AG04449 (cell line): Measurements from ENCODE around the gene CRY2.

ENCODE experiments used
- CTCF ChIA-PET: fragments of 350-600 bp; formaldehyde crosslinking; extraction: SDS; loops from one replicate; lab custom pipeline; 2021; ENCODE audit warnings: antibody characterized with exemption; lab: Yijun Ruan, JAX
- POLR2A ChIA-PET: fragments of 400-600, 350-600 bp; formaldehyde crosslinking; extraction: SDS; loops from one replicate; lab custom pipeline; 2020; ENCODE audit warnings: antibody characterized with exemption, inconsistent platforms; lab: Yijun Ruan, JAX
- DNase-seq: peaks from one replicate; pipeline ENCODE4 v3.0.0-alpha.2; 2010; ENCODE audit warnings: low read depth, low spot score
- H3K4me3 ChIP-seq: 2 replicates; pipeline ENCODE4 v1.5.1; 2011; ENCODE audit warnings: low read depth, mild to moderate bottlenecking, control low read depth, low read length
- TF ChIP-seq, protein P1 (sequence below): IDR thresholded peaks from one replicate; pipeline ENCODE4 v1.5.1; 2011; ENCODE audit warnings: mild to moderate bottlenecking, moderate library complexity, low read length, control low read depth, inconsistent platforms; ENCODE audit not compliant: insufficient read depth; ENCODE audit errors: missing control alignments

CRY2 gene

DNA sequence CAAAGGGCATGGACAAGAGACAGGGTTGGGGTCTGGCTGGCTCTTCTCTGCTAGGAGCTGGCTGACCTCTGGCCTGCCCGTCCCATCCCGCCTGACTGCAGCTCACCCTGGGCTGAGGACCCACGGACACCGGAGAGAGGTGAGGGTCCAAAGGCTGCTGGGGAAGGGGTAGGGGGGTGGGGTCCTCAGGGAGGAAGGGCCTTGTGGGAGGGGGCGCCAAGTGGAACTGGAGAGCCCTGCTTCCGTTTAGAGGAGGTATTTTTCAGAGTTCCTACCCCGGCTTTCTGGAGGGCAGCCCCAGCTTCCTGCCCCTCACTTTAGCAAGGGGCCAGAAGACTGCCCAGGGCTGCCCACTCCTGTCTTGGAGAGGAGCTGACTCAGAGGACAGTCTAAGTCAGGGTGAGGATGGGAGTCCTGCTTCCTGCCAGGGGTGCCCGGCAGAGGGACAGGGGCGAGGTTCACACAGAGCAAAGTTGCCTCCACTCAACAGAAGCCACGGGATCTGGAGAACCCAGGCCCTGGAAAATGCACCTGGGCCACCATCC, 82.3 kb downstream of the CRY2 start:
- ChIA-PET POLR2A (interaction anchor here (1.0 kb wide), 1 partner anchor 12 kb away, joined by 3 read pairs; the partner anchor contains the start of gene PEX16), CTCF (interaction anchor here (1.8 to 6.1 kb wide), 2 partner anchors 36 to 56 kb away, joined by 6 to 28 read pairs; no protein-coding TSS in a partner anchor)
- TF ChIP-seq, protein P1, sequence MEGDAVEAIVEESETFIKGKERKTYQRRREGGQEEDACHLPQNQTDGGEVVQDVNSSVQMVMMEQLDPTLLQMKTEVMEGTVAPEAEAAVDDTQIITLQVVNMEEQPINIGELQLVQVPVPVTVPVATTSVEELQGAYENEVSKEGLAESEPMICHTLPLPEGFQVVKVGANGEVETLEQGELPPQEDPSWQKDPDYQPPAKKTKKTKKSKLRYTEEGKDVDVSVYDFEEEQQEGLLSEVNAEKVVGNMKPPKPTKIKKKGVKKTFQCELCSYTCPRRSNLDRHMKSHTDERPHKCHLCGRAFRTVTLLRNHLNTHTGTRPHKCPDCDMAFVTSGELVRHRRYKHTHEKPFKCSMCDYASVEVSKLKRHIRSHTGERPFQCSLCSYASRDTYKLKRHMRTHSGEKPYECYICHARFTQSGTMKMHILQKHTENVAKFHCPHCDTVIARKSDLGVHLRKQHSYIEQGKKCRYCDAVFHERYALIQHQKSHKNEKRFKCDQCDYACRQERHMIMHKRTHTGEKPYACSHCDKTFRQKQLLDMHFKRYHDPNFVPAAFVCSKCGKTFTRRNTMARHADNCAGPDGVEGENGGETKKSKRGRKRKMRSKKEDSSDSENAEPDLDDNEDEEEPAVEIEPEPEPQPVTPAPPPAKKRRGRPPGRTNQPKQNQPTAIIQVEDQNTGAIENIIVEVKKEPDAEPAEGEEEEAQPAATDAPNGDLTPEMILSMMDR, result no peak
- no peak for DNase-seq
- no peak overlapping the region for H3K4me3 ChIP-seq

DNA sequence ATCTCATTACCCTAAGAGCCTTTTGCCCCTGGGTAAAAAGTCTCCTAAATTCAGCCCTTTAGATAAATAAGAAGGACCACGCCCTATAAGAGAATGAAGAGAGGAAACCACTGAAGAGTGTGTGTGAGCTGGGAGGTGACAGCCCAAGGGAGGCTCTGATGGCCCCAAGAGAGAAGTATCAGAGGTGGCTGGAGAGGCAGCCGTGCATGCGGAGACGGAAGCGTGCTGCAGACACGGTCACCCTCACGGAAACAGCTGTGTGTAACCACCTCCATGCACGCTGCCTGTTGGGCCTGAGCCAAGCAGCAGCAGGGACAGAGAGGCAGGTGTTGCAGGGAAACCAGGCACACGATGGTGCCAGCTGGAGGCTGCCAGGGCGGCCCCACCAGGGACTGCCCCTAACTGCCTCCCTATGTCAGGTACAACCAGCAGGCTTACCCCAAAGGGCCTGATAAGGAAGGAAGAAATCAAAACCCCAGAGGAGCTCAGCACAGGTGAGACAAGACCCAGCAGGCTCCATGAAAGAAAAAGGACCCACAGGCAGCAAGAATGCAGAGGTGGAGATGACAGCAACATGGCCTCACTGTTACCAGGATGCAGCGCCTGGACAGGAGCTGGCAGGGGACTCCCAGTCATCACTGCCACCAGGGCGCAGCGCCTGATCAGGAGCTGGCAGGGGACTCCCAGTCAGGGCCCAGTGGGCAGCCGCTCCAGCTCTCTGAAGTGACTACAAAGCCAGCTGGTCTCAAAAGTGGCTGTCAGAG, 82.9 kb downstream of the CRY2 start:
- ChIA-PET CTCF (interaction anchor here (1.8 to 6.1 kb wide), 3 partner anchors 35 to 76 kb away, joined by 6 to 28 read pairs (median 7); no protein-coding TSS in a partner anchor), POLR2A (interaction anchor here (1.0 kb wide), 1 partner anchor 12 kb away, joined by 3 read pairs; the partner anchor contains the start of gene PEX16)
- DNase-seq, result no peak
- no peak overlapping the region for H3K4me3 ChIP-seq
- TF ChIP-seq, protein P1, result no peak

DNA sequence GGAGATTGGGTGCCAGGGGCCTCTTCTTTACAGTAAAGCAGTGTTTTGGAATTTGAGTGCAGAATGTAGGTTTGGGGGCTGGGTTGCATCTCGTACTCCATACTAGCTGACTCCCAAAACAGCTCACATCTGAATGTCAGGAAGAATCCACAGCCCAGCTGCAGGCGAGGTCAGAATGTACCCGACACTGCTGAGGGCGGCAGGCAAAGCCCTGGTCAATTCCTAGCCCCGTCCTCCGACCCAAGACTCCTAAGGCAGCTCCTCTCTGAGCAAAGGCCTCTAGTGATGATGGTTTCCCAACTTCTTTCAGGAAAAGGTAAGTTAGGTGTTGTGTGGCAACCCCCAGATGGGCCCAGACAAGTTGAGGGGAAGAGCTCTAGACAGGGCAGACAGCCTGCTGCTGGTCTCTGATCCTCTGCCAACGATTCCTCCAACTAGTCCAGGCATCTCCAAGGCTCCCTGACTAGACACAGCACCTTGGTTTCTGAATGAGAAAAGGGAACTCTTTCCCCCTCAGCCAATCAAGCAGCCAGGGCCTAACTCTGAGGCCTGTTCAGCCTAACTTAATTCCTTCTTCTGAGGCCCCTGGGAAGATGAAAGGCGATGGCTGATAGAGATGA, 83.8 kb downstream of the CRY2 start:
- POLR2A ChIA-PET, result no interaction called here
- no peak overlapping the region for H3K4me3 ChIP-seq
- no peak for DNase-seq
- TF ChIP-seq, protein P1, result no peak
- CTCF ChIA-PET, result interaction anchor here (1.8 to 6.1 kb wide), 3 partner anchors 34 to 75 kb away, joined by 6 to 28 read pairs (median 7); no protein-coding TSS in a partner anchor

DNA sequence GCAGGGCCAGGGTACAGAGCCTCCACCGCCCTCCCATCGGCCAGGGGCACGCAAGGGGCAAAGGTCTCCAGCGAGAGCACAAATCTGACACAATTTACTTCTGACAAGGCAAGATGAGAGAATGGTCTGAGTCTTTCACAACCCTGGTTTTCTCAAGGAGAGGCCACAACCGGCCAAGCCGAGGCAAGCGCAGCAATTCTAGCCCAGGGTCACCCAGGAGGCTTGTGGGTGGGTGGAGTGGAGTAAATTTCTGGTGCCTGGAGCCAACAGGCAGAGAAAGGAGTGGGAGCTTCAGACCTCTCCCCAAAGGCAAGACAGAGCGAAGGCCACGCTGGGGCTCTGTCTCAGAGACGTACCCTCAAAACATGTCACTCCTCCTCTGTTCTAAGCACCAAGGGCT, 84.5 kb downstream of the CRY2 start:
- no peak overlapping the region for H3K4me3 ChIP-seq
- CTCF ChIA-PET, result interaction anchor here (2.0 to 6.1 kb wide), 2 partner anchors 33 to 75 kb away, joined by 7 to 28 read pairs; no protein-coding TSS in a partner anchor
- POLR2A ChIA-PET, result no interaction called here
- TF ChIP-seq, protein P1, result no peak
- no peak for DNase-seq

DNA sequence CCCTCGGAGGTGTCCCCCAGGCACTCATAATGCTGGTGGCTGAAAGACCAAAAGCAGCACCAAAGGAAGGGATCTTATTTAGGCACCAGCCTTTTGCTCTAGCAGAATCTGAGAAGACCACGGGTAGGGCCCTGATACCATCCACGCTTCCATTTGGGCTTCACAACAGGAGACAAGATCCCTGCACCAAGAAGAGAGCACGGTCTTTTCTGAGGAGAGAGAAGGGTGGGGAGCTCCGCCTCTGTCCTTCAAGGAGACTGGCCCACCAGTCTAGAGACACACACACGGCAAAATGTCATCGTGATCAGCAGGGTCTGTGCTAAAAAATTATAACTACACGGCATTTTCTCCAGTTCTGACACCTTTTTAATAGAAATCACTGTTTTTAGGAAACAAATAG, 84.9 kb downstream of the CRY2 start:
- no peak overlapping the region for H3K4me3 ChIP-seq
- TF ChIP-seq, protein P1, result no peak
- DNase-seq, result no peak
- POLR2A ChIA-PET, result no interaction called here
- CTCF ChIA-PET, result no interaction called here
